ENCODE data around the gene RFFL.
"Not testable (repeated sequence)": the region's sequence is repeated elsewhere in the genome, so short reads cannot be mapped to it uniquely, and the experiment has no call there.

RFFL gene

DNA sequence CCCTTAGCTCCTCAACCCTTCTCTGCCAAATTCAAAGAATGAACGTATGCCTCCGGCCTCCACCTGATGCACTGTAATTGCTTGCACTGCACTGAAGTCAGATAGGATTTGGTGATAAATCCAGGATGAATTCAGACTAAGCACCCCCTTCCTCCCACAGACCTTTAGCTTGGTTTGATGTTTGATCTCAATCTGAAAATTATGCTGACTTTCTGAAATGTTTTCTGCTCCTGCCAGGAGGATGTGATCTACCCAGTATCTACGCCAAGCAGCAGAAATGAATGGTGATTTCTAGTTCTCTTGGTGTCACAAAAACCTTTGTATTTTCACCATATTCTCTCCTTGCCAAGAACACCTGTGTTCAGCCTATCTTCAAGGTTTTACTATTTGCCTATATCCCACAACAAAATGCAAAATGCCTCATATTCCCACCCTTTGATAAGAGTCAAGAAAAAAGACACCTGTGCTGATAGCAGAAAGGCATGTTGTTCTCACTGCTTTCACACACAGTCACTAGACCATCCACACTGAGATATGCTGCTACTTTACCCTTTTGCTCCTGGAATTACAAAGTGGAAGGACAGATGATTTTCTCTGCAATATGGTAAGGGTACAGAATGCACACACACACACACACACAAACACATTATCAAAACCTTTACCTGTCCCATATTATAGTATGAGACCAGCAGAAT lies 14.7 kb downstream of the RFFL start:
- no peak for DNase-seq (ENCODE audit: low read depth in 2 of 2)

DNA sequence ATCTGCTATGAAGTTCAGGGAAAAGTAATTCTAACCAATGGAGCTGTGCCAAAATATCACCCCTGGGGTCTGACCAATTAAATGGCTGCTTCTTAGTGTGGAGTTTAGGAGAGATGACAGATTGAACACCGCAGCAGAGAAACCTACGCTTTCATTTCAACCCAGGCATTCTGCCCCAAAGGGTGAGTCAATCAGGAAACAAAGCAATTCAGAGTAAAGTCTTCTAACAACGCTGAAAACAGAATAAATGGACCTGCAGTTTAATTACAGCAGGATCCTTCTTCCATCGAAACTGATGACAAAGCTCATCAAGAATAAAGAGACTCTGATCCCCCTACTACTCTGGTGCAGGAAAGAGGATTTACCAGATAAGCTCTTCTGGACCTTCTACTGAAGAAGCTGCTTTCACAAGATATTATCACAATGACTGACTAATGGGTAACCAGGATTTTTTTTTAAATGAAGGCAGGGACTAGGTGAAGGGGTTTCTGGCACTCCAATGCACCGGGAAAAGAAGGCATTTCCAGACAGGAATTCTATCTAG lies 16.7 kb downstream of the RFFL start:
- DNase-seq (ENCODE audit: low read depth in 2 of 2), result peak; percentile 37

DNA sequence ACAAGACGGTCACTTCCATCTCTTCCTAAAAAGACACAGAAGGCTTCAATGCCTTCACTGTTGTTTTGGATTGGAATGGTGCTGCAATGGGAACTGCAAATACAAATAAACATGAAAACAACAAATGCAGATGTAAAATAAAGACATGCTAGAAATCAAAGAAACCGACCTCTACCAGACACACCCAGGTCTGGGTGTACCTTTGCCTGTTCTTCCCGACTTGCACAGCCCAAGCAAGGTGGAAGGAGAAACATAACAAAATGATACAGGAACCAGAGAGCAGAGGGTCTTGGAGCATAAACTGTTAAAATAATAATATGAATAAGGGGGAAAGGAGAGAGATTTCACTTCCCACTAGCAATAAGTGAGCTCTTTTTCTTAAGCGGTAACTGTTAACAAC lies 17.3 kb downstream of the RFFL start:
- DNase-seq (ENCODE audit: low read depth in 2 of 2), result no peak

DNA sequence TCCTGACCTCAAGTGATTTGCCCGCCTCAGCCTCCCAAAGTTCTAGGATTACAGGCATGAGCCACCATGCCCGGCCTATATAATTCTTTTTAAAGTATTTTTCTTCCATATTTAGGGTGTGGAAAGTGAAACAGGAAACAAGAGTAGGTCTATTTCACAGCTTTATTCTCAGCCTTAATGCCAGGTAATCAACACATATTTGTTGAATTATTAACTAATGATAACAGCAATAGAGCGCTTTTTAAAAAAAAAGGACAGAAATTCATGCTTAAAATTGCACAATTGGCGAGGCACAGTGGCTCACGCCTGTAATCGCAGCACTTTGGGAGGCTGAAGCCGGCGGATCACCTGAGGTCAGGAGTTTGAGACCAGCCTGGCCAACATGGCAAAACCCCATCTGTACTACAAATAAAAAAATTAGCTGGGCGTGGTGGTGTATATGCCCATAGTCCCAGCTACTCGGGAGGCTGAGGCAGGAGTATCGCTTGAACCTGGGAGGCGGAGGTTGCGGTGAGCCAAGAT lies 18.0 kb downstream of the RFFL start:
- DNase-seq (ENCODE audit: low read depth in 2 of 2), result not testable (repeated sequence)

DNA sequence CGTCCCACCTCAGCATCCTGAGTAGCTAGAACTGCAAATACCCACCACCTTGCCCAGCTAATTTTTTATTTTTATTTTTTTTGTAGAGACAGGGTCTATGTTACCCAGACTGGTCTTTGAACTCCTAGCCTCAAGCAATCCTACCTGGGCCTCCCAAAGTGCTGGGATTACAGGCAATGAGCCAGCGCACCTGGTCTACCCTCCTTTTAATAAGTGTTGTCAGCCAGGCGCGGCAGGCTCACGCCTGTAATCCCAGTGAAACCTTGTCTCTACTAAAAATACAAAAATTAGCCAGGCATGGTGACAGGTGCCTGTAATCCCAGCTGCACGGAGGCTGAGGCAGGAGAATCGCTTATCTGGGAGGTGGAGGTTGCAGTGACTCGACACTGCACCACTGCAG lies 19.3 kb downstream of the RFFL start:
- no peak for DNase-seq (ENCODE audit: low read depth in 2 of 2)

DNA sequence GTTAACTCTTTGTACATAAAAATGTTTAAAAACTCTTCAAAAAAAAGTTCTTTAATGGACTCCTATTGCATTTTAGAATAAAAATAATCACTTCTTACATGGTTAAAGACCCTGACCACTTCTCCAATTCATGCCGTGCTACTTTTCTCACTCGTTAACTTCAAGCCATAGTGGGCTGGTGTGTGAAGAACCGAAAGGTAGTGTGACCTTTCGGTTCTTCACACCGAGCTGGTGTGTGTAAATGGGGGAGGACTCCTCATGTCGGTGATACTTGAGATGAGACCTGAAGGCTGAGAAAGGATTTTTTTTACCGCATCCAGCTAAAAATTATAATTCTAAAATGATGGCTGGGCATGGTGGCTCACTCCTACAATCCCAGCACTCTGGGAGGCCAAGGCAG lies 22.1 kb downstream of the RFFL start:
- no peak for DNase-seq (ENCODE audit: low read depth in 2 of 2)

DNA sequence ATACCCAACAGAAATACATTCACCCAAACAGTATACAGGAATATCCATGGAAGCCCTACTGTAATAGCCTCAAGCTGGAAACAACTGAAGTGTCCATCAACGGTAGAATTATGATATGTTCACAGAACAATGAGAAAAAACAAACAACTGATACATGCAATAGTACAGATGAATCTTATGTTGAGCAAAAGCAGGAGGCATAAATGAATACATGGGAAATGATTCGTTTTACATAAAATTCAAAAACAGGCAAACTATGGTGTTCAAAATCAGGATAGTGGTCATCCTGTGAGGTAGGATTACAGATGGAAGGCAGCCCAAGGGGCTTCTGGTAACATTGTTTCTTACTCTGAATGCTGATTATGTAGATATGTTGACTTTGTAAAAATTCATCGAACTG lies 25.1 kb downstream of the RFFL start:
- no peak for DNase-seq (ENCODE audit: low read depth in 2 of 2)

DNA sequence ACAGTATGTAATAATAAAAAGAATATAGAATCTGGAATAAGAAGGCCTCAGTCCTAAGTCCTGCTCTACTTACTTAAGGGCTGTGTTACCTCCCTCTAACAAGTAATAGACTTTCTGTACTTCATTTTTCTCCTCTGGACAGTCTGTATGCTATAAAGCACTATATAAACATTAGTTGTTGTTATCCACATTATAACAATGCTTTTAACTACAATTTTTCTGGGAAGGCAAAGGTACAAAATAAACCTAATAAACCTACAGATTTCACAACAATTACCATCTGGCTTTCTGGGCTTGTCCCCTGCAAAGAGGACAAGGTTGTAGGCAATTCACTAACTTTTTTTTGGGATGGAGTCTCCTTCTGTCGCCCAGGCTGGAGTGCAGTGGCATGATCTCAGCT lies 32.7 kb downstream of the RFFL start:
- no peak for DNase-seq (ENCODE audit: low read depth in 2 of 2)

DNA sequence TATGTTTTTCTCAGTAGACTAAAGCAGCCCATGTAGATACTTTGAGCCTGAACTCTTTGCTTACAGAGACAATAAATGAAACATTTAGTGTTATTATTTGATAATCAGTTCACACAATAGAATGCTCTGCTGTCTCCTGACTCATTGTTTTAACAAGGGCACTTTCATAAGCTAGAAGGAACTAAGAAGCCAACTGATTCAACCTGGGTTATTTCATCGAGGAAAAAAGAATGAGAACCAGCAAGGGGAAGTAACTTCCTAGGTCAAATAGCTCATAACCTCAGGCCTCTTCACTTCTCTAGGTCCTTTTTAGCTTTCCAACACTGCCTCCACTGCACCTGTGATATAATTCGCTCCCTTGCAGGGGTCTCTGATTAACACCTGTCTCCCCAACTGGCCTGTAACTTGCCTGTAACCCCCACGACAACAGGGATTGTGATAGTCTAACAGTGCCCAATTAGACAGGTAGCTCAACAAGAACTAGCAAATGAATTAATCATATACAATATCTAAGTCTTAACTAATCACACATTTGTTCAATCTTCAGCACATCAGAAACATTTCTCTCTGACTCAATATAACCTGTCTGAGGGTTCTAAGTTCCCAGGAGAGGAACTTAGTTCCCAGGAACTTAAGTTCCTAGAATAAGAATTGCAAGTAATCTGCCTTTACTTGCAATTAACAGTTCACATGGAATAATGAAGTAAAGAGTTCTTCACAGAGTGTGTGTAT lies 34.8 kb downstream of the RFFL start:
- no peak for DNase-seq (ENCODE audit: low read depth in 2 of 2)

DNA sequence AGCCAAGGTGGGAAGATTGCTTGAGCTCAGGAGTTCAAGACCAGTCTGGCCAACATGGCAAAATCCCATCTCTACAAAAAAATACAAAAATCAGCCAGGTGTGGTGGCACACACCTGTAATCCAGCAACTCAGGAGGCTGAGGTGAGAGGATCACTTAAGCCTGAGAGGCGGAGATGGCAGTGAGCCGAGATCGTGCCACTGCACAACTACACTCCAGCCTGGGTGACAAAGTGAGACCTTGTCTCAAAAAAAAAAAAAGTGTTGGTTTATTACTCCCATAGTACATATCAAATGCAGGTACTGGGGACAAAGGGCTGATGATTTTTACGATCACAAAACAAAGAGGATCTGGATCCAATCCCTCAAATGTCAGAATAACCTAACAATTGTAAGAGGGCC lies 35.4 kb downstream of the RFFL start:
- not testable (repeated sequence) for DNase-seq (ENCODE audit: low read depth in 2 of 2)

DNA sequence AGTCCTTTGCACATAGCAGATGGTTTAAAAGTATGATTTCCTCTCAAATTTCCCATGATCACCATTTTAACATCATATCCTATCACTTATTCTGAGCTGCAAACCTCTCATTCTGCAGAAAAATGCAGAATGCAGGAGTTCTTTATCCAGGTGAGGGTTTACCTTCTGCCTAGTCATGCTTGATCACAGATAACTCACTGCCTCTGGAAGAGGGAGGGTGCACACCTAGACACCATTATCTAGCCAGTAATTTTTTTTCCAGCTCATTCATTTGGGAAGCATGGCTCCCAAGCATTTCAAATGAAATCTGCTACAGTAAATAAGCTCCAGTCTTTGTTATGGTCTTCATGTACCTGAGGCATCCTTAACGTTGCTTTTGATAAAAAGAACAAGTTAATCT lies 38.0 kb downstream of the RFFL start:
- DNase-seq (ENCODE audit: low read depth in 2 of 2), result no peak

DNA sequence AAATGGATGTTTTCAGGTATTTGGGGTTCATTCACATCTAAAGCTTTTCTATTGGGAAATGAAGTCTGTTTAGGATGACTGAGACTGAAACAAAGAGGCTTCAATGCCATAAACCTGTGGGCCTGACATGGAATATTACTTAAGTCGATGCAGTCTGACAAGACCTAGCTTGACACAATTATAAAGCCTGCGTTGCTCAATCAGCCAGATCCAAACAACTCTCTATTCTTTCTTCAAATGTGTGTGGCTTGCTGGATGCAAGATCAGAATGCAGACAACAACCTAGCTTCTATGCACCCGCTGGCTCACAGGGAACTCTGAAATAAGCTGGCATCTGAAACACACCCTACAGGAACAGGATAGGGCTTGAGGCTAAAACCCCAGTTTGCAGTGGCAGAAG lies 40.0 kb downstream of the RFFL start:
- no peak for DNase-seq (ENCODE audit: low read depth in 2 of 2)

DNA sequence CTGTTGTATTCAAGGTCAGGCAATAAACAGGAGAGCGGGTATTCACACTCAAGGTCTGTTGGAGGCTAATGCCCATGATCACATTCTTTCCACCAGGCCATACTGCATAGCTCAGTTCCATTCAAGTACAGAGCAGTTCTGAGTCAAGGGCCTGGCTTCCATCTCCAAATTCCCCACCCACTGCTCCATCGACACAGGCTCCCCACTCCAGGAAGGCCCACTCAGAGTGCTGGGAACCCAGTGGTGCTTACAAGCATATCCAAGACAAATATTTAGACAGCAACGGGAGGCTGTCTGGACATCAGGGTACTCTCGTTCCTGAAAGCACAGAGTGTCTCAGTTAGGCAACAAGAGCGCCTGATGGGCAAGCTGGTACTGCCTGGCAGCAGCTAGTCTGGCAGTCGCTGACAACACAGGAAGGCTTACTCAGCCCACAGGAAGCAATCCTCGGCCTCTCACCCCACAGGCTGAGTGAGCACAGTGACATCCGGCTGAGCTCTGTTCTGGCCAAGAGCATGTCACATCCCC lies 40.9 kb downstream of the RFFL start:
- DNase-seq (ENCODE audit: low read depth in 2 of 2), result peak; percentile 11 to 17

DNA sequence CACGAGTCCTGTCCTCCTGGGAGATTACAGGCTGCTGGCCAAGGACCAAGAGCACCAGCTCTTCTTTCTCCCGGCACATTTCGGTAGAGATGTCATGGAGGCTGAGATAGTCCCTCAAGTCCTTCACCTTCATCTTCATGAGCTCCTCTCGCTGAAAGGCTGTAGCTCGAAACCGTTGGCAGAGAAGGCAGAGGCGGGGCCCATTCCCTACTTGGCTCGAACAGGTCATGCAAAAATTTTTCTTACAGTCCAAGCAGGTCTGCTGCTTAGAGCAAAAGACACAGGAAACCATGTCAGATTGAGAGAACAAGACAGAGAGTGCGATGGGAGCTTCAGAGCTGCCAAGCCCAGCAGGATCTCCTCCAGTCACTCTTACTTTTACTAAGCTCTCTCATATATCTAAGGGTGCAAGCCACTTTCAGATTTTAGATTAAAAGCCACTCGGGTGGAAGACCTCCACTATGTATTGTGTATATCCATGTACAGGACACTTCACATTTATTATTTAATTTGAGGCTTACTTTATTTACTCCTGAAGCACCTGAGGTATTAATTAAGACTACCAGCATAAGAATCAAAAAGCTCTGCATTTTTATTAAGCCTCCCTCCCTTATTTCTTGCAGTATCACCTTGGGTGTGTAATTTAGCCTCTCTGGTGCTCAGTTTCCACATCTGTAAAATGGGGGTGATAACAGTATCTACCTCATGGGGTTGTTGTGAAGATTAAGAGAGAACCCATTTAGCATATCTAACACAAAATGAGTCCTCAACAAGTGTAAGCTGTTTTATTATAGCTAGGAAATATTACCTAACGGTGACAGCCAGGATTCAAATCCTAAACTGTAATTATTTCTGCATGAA lies 41.8 kb downstream of the RFFL start:
- DNase-seq (ENCODE audit: low read depth in 2 of 2), result no peak

DNA sequence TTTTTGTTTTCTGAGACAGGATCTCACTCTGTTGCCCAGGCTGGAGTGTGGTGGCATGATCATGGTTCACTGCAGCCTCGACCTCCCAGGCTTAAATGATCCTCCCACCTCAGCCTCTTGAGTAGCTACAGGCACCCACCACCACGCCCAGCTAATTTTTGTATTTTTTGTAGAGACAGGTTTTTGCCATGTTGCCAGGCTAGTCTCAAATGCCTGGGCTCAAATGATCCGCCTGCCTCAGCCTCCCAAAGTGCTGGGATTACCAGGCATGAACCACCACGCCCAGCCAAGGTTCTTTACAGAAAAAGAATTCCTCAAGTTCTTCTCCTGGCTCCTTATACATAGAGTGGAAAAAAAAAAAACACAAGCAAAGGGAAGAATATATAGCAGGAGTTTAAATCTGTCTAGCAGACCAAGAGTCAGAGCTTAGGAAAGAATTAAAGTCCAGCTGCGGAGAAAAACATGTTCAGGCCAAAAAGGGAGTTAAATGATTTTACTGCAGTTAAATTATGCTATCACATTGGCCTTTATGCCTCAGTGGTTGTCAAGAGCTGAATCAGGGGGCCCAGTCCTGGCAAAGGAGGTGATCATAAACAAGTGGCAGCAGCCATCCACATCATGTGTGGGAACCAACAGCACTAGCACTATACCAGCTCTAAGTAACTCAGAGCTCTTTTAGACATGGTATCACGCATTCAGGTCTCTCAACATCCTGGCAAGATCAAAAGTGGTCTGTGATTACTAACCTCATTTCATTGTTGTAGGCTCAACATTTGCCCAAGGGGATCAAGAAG lies 43.9 kb downstream of the RFFL start:
- no peak for DNase-seq (ENCODE audit: low read depth in 2 of 2)

DNA sequence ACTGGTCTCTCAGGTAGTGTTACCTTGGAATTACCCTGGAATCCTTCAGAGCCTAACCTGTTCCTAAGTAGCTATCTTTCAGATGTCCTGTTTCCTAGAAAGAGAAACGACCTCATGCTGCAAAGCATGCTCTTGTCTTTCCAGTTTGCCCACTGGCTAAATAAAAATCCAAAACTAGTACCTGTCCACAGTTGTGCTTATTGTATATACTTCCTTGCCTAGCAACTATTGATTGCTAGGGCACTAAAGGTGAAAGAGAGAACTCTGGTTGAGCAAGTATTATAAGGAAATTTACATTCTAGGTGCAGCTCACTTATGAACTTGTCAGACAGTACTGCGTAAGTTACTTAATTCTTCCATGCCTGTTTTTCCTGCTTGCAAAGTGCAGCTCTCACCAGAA lies 44.7 kb downstream of the RFFL start:
- DNase-seq (ENCODE audit: low read depth in 2 of 2), result no peak

DNA sequence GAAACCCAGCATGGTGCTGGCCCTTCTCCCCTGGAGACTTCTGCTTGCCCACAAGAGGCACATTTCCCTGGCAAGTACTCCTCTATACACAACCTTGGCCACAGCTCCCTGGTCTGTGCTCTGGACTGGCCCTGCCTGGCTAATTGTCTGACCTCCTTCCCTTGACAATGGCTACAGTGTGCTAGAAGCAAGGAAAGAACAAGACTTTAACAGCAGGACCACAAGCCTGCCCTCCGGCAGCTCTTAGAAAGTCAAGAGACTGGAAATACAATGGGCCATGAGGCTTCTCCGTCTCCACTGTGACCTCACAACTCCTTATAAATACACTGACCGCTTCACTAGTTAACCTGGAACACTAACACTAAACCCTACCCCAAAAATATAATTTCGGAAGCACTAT lies 46.5 kb downstream of the RFFL start:
- no peak for DNase-seq (ENCODE audit: low read depth in 2 of 2)

DNA sequence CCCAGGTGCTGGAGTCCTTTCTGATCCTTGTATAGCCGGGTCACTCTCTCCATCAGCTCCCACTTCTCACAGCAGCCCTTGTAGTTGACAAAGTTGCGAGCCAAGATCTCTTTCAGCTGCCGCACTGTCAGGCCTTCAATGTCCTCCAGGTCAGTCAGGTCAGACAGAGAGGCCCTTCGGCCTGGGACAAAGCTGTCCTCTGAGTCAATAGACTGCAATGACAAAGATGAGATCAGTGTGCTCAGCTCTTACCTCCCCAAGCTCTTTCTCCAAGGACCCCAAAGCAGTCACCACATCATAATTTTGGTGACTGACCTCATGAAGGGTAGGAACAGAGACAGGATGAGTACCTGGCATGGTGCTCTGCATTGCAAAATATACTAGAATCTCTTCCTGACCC lies 47.1 kb downstream of the RFFL start:
- DNase-seq (ENCODE audit: low read depth in 2 of 2), result no peak

DNA sequence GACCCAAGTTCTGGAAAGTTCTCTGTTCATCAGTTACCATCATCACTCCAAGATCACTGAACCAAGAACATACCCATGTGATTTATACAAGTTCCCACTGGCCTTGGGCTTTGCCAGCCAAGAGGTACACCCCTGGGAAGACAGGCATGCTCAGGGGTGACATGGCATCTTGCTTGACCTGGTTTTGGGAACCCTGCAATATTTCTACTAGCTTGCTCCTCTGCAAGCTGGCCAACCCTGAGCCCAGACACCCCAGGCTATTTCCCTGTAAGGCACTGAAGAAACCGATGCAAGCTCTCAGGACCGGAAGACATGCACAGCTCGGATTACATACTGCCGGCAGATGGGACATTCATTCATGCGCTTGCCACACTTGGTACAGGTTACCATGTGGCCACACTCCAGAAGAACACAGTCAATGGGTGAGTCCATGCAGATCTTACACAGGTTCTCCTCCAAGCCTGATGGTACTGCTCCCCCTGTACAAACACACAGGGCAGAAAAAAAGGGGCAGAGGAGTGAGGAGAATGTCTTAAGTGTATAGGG lies 51.8 kb downstream of the RFFL start:
- DNase-seq (ENCODE audit: low read depth in 2 of 2), result no peak

DNA sequence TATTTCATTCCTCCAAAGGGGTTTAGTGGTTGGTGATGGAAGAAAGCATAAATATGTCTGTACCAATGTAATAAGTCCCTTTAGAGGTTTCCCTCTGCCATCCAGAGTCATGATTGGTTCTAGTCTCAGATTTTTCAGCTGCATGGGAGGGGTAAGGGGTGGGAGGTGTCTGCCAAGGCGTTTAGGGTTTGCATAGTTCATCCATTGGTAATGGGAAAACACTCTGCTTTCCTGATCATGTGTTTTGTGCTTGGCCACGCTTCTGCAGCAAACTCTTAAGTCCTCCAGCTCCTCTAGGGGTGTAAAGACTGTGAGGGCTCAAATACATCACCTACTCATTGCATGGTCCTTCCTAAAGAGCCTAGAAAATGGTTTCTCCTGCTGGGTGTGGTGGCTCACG lies 53.4 kb downstream of the RFFL start:
- no peak for DNase-seq (ENCODE audit: low read depth in 2 of 2)

DNA sequence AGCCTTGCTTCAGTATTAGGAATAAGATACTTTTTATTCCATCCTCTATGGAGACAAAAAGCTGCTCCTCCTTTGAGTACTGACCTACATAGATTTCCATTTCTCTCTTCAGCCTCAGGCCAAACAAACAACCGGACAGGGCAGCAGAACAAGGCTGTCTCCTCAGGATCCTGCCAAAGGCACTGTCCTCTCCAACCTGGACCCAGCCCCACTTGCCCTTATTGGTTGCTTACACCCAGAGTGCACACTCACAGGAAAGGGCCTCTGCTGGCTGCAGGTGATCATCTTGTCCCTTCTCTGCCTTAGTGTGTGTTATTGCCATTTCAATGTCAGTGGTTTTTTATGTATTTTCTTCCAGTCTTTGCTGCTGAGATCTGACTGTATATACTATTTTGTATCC lies 56.5 kb downstream of the RFFL start:
- no peak for DNase-seq (ENCODE audit: low read depth in 2 of 2)

All from fibroblast of skin of left quadriceps (primary cell).